Measurements from ENCODE around the gene AUNIP.

Gene AUNIP

GRCh38 chr1:25799935-25800702 lies 59.1 kb downstream of the AUNIP start, which contains the start of gene SELENON:
Gene SELENON (plus strand): TSS chr1:25800193. CDS start chr1:25800231, 38 bp downstream.
- H3K4me3 ChIP-seq (ENCODE audit: low read depth, low read length), result peak within 1 kb of the TSS; percentile 36
- DNase-seq (ENCODE audit: low read depth), result no peak
- TF ChIP-seq CTCF (IDR thresholded peaks at IDR 0.05; ENCODE audit: low read depth, low read length, missing control alignments), result no peak

- H3K4me3 ChIP-seq (ENCODE audit: low read depth, low read length), result peak overlapping the region; percentile 36; the same call in 1 of the 2 replicates
- no peak for DNase-seq (ENCODE audit: low read depth)
- TF ChIP-seq CTCF (IDR thresholded peaks at IDR 0.05; ENCODE audit: low read depth, low read length, missing control alignments), result no peak
Observed at GRCh38 chr1:25799352-25799934, 59.8 kb downstream of the AUNIP start.

- no peak for TF ChIP-seq CTCF (IDR thresholded peaks at IDR 0.05; ENCODE audit: low read depth, low read length, missing control alignments)
- no peak for DNase-seq (ENCODE audit: low read depth)
- H3K4me3 ChIP-seq (ENCODE audit: low read depth, low read length), result no peak overlapping the region
Observed at GRCh38 chr1:25798666-25799351, 60.4 kb downstream of the AUNIP start.

- TF ChIP-seq CTCF (IDR thresholded peaks at IDR 0.05; ENCODE audit: low read depth, low read length, missing control alignments), result peak; percentile 58
- DNase-seq (ENCODE audit: low read depth), result no peak
- no peak overlapping the region for H3K4me3 ChIP-seq (ENCODE audit: low read depth, low read length)
Observed at GRCh38 chr1:25797939-25798338, 61.3 kb downstream of the AUNIP start.

GRCh38 chr1:25796811-25797458 lies 62.3 kb downstream of the AUNIP start:
- DNase-seq (ENCODE audit: low read depth), result no peak
- TF ChIP-seq CTCF (IDR thresholded peaks at IDR 0.05; ENCODE audit: low read depth, low read length, missing control alignments), result peak; percentile 81
- no peak overlapping the region for H3K4me3 ChIP-seq (ENCODE audit: low read depth, low read length)

- TF ChIP-seq CTCF (IDR thresholded peaks at IDR 0.05; ENCODE audit: low read depth, low read length, missing control alignments), result no peak
- DNase-seq (ENCODE audit: low read depth), result no peak
- no peak overlapping the region for H3K4me3 ChIP-seq (ENCODE audit: low read depth, low read length)
Observed at GRCh38 chr1:25795946-25796810, 63.1 kb downstream of the AUNIP start.
